DMS114 treated with DMSO at 0.1 percent for 48 hours (cell line): Measurements from ENCODE around the gene MYO1E.

Source experiments
- DNase-seq: peaks from one replicate; lab custom pipeline; 2025; ENCODE audit not compliant: unreplicated experiment; lab: John Stamatoyannopoulos, UW

The MYO1E gene

GRCh38 chr15:59237119-59237855 is 135.4 kb downstream of the MYO1E start:
- no peak for DNase-seq

DNA sequence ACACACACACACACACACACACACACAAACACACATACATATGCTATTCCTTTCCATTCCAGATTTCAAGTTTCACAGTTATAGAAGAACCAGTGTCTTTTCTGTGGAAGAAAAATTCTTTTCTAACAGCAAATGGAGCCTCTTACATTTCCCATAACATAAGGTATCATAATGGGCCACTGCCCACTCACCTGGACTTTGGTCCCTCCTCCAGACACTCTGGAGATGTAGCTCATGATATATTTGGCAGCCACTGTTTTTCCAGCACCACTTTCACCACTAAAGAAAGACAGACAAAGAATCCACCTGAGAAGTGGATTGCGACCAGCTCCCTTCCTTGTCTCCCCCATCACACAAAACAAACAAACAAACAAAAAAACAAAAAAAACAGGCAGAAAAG is 136.3 kb downstream of the MYO1E start:
- DNase-seq: no peak

- no peak for DNase-seq
Observed at GRCh38 chr15:59232476-59232875, 140.2 kb downstream of the MYO1E start.

GRCh38 chr15:59230531-59231055 is 142.1 kb downstream of the MYO1E start:
- no peak for DNase-seq

- no peak for DNase-seq
Observed at GRCh38 chr15:59229453-59229852, 143.2 kb downstream of the MYO1E start.

GRCh38 chr15:59229015-59229414 is 143.7 kb downstream of the MYO1E start:
- DNase-seq: no peak

- no peak for DNase-seq
Observed at GRCh38 chr15:59227021-59227420, 145.7 kb downstream of the MYO1E start.

- no peak for DNase-seq
Observed at GRCh38 chr15:59224474-59224873, 148.2 kb downstream of the MYO1E start.

- no peak for DNase-seq
Observed at GRCh38 chr15:59223736-59224135, 148.9 kb downstream of the MYO1E start.

DNA sequence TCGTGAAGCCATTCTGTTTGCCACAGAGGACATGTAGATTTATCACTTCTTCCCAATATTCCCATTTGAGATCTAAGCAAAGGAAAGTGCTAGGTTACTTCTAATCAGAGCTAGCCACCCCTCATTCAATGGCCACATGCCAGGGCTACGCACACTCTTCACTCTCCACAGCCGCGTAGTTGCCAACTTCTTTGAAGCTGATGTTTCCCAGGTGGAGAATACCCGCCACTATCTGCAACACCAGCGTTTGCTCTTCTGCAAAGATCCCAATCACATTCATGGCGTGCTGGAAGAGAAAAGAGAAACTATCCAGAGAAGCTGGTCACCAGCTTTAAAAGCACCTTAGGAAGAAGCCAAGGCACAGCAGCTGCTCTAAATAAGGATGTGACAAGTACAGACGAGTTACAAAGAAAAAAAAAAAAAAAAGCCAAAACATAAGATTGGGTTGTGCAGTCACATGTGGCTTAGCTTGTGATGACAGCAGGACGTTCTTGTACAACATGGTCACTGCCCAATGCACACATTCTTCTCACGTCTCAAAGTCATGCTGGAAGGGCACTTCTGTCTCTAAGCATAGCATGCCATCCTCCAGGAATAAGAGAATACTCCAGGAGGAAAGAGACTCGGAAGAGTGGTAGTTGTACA is 149.6 kb downstream of the MYO1E start:
- DNase-seq: no peak

DNA sequence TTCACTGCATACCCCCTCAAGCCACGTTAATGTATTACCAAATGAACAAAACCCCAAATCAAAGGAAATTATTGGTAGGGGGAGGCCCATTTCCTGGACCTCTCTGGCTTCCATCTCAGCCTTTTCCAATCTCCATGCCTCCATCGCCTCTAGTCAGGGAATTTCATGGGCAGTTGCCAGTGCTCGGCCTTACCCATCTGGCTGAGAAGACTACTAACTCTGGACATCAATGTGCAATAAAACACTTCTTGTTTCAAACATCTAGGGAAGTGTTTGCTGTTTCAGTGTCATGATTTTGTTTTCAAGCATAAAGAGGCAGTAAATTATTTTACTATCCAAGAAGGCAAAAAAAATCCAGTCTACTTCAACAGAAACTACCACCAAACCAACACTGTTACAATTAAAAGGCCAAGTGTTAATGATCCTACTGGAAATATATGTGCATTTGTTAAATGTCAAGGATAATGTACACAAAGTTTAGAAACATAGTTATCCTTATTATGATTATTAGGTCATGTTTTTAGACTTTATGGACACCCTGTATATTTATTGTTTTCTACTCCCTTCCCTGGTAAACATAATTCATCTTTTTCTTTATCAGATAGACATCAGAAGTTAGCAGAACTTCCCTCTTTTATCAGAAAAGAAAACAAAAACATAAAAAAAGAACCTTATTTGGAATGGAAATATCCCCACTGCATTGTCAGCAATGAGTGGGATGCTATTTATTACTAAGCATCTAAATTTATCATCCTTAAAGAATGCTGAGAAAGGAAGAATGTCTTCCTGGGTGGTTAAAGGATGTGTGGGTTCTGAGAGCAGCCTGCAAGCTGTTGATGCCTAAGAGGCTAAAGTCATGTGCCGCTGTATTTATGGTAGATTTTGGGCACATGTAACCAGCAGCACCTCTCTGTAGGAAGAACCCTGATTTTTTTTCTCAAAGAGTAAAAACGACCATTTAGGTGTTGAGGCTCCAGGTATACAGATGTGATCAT is 150.9 kb downstream of the MYO1E start:
- DNase-seq: no peak

- no peak for DNase-seq
Observed at GRCh38 chr15:59218710-59219109, 154.0 kb downstream of the MYO1E start.

- no peak for DNase-seq
Observed at GRCh38 chr15:59217876-59218498, 154.7 kb downstream of the MYO1E start.

DNA sequence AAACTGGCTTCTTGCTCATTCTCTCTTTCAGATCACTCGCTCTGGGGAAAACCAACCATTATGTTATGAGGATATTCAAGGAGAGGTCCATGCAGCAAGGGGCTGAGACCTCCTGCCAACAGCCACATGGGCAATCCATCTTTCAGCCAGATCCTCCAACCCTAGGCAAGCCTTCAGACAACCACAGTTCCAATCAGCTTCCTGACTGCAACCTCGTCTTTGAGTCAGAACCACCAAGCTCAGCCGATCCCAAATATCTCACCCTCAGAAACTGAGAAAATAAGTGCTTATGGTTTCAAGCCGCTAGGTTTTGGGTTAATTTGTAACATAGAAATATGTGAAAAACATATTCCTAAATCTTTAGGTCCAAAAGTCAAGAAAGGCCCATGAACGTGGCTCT is 155.8 kb downstream of the MYO1E start:
- no peak for DNase-seq

DNA sequence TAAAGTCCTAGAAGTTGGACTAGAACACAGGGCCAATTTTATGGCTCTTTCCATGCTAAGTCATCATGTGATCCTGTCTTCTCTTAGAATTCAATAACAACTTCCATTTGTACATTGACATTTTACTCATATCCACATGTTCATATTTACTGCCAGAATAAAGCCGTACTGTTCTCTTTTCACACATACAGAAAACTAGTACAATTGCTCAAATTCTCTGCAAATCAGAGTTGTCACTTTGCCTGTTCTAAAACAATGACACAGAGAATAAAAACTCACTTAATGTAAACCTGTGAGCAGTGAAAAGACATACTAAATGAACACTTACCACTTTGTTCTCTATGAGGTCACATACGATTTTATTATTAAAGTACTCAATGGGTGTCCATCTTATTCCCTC is 162.5 kb downstream of the MYO1E start:
- no peak for DNase-seq

- no peak for DNase-seq
Observed at GRCh38 chr15:59208613-59209249, 163.9 kb downstream of the MYO1E start.

DNA sequence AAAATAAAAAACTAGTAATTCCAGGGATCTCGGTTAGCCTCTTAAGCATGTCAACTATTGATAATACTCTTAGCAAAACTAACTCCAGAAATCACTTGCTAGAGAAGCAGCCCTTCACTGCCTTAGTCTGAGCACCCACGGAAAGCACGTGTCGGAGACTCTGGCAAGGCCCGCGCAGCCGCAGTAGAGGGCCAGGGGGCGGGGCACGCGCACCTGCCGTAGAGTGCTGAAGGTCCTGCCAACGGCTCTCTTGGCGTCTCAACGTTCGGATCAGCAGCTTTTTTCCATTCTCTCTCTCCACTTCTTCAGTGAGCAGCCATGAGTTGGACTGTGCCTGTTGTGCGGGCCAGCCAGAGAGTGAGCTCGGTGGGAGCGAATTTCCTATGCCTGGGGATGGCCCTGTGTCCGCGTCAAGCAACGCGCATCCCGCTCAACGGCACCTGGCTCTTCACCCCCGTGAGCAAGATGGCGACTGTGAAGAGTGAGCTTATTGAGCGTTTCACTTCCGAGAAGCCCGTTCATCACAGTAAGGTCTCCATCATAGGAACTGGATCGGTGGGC is 166.0 kb downstream of the MYO1E start, which contains the start of gene LDHAL6B:
LDHAL6B (plus strand) TSS at position 221 of the 561 bp plus-strand sequence; CDS start at position 319, 98 bp downstream.
- no peak for DNase-seq

DNA sequence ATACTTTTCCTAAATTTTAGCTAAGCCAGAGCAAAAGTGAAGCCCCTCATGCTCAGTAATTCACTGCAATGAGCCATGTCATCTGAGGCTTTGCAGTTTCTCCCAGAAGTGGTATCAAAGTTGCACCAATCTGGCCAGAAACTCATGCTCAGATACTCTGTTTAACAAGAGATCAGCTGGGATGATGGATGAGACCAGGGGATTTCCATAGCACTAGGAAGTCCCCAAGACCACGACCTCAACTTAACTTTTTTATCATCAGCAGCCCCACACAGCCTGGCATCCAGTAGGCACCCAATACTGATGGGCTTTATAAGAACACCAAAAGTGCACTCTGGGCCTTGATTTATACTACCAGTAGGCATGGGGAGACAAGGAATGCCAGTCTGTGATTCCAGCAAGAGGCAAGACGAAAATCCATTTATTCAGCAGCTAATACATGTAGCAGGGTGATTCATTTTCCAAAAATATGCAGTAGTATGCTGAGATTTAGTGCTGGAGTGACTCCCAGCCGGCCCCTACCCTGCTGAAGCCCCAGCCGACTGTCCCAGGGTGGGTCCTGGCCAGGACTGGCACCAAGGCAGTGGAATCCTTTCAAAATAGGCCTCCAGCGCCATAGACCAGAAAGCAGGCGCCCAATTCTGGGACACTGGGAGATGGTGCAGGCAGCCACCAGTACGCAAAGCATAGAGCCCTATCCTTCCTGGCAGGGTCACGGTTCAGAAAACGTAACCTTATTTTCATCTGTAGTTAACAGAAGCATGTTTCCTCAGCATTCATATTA is 166.6 kb downstream of the MYO1E start:
- DNase-seq: no peak

DNA sequence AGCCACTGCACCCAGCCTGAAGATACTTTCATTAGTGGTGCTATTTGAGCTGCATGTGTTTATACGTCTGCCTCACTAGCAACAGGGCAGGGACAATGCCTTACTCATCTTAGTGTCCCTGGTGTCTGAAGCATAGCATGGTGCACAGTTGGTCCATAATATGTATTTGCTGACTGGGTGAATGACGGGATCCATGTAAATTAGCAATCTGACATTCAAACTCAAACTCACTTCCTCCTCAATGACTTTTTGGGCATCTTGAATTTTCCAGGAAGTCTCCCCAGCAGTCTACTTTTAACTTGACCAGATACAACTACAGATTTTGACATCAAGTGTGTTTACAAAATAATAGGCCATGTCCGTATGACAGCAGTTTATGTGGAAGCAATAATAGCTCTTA is 169.0 kb downstream of the MYO1E start:
- no peak for DNase-seq
